ENCODE results near the gene SIRPG. TPM values are rescaled to one million over a fixed set of nuclear protein-coding genes. Genes with fewer than 3 reads are reported as not detected.

SIRPG gene
- total RNA-seq, 1 donor from 2014 or later = not detected

DNA sequence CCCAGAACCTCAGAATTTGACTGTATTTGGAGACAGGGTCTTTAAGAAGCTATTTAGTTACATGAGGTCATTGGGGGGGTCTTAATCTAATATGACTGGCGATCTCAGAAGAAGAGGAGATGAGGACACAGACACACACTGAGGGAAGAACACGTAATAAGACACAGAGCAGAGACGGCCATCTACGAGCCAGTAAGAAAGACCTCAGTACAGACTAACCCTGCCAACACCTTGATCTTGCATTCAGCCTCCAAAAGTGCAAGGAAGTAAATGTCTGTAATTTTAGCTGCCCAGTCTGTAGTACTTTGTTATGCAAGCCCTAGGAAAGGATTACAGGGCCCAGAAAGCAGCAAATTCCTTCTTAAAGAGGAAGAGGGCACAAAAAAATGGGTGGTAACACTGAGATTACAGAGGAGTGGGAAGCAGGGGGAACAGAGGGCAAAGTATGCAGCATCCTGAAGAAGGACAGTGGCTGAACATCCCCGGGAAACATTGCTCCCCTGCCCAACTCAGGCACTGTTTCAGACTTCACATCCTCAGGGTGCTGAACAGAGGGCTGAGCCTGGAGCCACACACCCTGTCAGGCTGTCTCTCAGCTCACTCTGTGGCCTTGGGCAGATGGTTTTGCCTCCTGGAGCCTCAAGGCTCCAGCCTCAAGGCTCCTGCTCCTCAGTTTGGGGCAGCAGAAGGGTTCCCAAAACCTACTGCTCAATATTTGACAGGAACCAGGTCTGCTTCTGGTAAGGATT lies 27.9 kb upstream of the SIRPG start:
- Histone ChIP-seq H3K4me1 (no peaks in the 10 kb centered on the region), H3K36me3 (no peaks in the 10 kb centered on the region), H3K4me3 (no peak overlapping the region), H3K27me3 (no peaks in the 10 kb centered on the region), H3K27ac (no peak overlapping the region), H3K9me3 (no peaks in the 10 kb centered on the region)
- intact Hi-C loops (cut with DNase I) = no loop called here
- DNase-seq (ENCODE audit: extremely low spot score in 2 of 2) = no peak
- TF ChIP-seq POLR2A (IDR thresholded peaks at IDR 0.05) (no peak), POLR2AphosphoS5 (IDR thresholded peaks at IDR 0.05; ENCODE audit: insufficient read depth in 1 of 2, low read depth in 1 of 2) (no peak)
- TF ChIP-seq, protein P1, sequence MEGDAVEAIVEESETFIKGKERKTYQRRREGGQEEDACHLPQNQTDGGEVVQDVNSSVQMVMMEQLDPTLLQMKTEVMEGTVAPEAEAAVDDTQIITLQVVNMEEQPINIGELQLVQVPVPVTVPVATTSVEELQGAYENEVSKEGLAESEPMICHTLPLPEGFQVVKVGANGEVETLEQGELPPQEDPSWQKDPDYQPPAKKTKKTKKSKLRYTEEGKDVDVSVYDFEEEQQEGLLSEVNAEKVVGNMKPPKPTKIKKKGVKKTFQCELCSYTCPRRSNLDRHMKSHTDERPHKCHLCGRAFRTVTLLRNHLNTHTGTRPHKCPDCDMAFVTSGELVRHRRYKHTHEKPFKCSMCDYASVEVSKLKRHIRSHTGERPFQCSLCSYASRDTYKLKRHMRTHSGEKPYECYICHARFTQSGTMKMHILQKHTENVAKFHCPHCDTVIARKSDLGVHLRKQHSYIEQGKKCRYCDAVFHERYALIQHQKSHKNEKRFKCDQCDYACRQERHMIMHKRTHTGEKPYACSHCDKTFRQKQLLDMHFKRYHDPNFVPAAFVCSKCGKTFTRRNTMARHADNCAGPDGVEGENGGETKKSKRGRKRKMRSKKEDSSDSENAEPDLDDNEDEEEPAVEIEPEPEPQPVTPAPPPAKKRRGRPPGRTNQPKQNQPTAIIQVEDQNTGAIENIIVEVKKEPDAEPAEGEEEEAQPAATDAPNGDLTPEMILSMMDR (IDR thresholded peaks at IDR 0.05) = no peak

DNA sequence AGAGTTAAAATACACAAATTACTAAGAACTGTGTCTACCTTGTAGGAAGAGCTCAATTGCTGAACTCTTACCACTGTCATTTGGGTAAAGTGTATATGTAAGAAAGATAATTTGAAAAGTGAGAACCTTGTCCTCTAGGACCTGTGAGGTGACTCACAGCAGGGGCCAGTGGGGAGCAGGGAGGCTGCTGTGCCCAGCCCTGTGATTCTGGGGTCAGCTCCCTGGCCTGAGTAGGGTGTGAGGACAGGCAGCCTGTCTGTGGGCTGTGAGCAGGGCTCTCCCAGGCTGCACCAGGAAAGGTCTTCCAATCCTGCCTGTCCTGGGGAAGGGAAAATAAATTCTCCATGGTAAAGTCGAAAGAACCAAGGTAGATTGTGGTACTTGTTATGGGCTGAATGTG lies 27.3 kb upstream of the SIRPG start:
- Histone ChIP-seq H3K27me3 (no peaks in the 10 kb centered on the region), H3K36me3 (no peaks in the 10 kb centered on the region), H3K27ac (no peak overlapping the region), H3K4me1 (no peaks in the 10 kb centered on the region), H3K9me3 (no peaks in the 10 kb centered on the region), H3K4me3 (no peak overlapping the region)
- intact Hi-C loops (cut with DNase I) = no loop called here
- TF ChIP-seq, protein P1 (IDR thresholded peaks at IDR 0.05) = no peak
- no peak for TF ChIP-seq POLR2AphosphoS5 (IDR thresholded peaks at IDR 0.05; ENCODE audit: insufficient read depth in 1 of 2, low read depth in 1 of 2)
- TF ChIP-seq POLR2A (IDR thresholded peaks at IDR 0.05) = no peak
- DNase-seq (ENCODE audit: extremely low spot score in 2 of 2) = no peak

DNA sequence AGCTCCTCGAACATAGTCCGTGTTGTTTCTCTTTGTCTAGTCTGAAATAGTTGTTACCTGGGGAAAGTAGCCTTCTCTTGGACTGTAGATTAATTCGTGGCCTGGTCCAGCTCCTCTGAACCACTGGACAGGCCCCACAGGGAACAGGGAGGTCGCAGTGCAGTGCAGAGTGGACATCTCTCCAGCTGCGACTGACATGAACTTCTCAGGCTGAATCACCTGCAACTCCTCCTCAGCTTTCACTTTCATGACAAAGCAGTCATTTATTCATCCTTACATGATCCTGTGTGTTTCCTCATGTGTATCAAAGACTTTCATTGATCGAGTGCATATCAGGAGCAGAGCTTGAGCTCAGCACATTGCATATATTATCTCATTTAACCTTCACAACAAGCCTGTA lies 19.1 kb upstream of the SIRPG start:
- H3K27me3 ChIP-seq = no peaks in the 10 kb centered on the region
- H3K36me3 ChIP-seq = no peaks in the 10 kb centered on the region
- H3K9me3 ChIP-seq = no peaks in the 10 kb centered on the region
- no peak for DNase-seq (ENCODE audit: extremely low spot score in 2 of 2)
- no peak overlapping the region for H3K27ac ChIP-seq
- intact Hi-C loops (cut with DNase I) = no loop called here
- TF ChIP-seq, protein P1 (IDR thresholded peaks at IDR 0.05) = no peak
- TF ChIP-seq POLR2A (IDR thresholded peaks at IDR 0.05) (no peak), POLR2AphosphoS5 (IDR thresholded peaks at IDR 0.05; ENCODE audit: insufficient read depth in 1 of 2, low read depth in 1 of 2) (no peak)
- no peaks in the 10 kb centered on the region for H3K4me1 ChIP-seq
- no peak overlapping the region for H3K4me3 ChIP-seq

DNA sequence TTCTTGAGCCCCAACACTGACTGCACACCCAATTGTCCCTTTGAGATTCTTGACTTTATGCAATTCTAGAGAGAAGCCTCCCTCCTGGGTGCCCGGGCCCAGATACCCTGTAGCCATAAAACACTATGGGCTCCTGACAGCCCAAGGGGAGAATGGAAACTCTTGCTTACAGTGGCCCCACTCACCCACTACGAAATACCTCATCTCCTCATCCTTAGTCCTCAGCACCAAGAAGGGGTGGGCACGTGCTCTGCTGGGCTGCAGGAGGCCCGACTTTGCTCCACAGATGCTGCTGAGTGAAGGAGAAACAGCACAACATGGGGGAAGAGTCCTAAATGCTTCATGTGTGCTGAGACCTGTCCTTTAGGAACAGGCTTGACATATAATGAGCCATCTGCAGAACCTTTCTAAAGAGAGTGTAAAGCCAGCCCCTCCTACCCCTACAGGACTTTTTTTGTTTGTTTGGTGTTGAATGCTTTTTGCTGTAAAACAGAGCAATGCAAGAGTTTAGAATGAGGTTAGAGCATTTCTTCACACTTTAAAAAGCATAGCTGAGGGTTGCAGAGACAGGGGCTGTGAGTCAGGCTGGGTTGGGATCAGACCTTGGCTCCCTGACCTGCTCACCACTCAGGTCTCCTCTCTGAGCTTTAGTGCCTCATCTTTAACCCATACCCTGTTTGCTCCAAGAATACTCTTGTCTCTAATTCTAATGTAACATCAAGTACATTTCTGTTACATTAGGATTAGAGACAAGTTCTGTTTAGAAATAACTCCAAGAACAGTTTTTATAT lies 17.6 kb upstream of the SIRPG start:
- intact Hi-C loops (cut with DNase I) = no loop called here
- no peak for DNase-seq (ENCODE audit: extremely low spot score in 2 of 2)
- no peak for TF ChIP-seq POLR2AphosphoS5 (IDR thresholded peaks at IDR 0.05; ENCODE audit: insufficient read depth in 1 of 2, low read depth in 1 of 2)
- no peak for TF ChIP-seq POLR2A (IDR thresholded peaks at IDR 0.05)
- TF ChIP-seq, protein P1 (IDR thresholded peaks at IDR 0.05) = no peak
- H3K27ac ChIP-seq = no peak overlapping the region
- no peaks in the 10 kb centered on the region for H3K36me3 ChIP-seq
- no peak overlapping the region for H3K4me3 ChIP-seq
- no peaks in the 10 kb centered on the region for H3K4me1 ChIP-seq
- H3K27me3 ChIP-seq = no peaks in the 10 kb centered on the region
- H3K9me3 ChIP-seq = no peaks in the 10 kb centered on the region

DNA sequence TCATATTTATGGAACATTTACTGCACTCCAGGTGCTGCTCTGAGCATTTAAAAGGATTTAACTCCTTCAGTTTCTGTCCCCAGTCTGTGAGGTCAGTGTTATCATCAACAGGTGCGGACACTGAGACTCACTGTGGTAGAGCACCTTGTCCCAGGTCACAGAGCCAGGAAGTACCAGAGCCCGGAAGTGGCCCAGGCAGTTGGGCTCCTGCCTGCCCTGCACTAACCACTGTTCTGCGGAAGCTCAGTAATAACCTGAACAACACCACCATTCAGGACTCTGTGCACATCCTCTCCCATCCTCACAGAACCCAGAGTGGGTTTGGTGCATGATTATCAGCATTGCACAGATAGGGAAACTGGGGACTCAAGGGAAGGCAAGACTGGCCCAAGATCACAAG lies 16.8 kb upstream of the SIRPG start:
- no peak for TF ChIP-seq POLR2AphosphoS5 (IDR thresholded peaks at IDR 0.05; ENCODE audit: insufficient read depth in 1 of 2, low read depth in 1 of 2)
- no peak for TF ChIP-seq POLR2A (IDR thresholded peaks at IDR 0.05)
- TF ChIP-seq, protein P1 (IDR thresholded peaks at IDR 0.05) = no peak
- H3K4me1 ChIP-seq = no peaks in the 10 kb centered on the region
- DNase-seq (ENCODE audit: extremely low spot score in 2 of 2) = no peak
- no peaks in the 10 kb centered on the region for H3K9me3 ChIP-seq
- intact Hi-C loops (cut with DNase I) = no loop called here
- H3K27ac ChIP-seq = no peak overlapping the region
- no peaks in the 10 kb centered on the region for H3K27me3 ChIP-seq
- no peak overlapping the region for H3K4me3 ChIP-seq
- no peaks in the 10 kb centered on the region for H3K36me3 ChIP-seq

Measured in vagina (tissue), 2 donors.